ENCODE results near the gene WWC2.

GRCh38 chr4:183173580-183174526 lies 74.8 kb downstream of the WWC2 start:
- TF ChIP-seq EZH2 (IDR thresholded peaks at IDR 0.05; ENCODE audit: insufficient read depth, poor library complexity, severe bottlenecking) = no peak
- TF ChIP-seq EZH2phosphoT487 (IDR thresholded peaks at IDR 0.05; ENCODE audit: insufficient read depth, low read depth) = no peak
